Measurements from ENCODE around the gene EPHA1. TPM values are rescaled to one million over a fixed set of nuclear protein-coding genes. Genes with fewer than 3 reads are reported as not detected.
"Not testable (repeated sequence)": the region's sequence is repeated elsewhere in the genome, so short reads cannot be mapped to it uniquely, and the experiment has no call there.

The EPHA1 gene
- polyA plus RNA-seq, 12 donors = 1.5 to 15.4 (median 3.8) TPM; not detected in 2

DNA sequence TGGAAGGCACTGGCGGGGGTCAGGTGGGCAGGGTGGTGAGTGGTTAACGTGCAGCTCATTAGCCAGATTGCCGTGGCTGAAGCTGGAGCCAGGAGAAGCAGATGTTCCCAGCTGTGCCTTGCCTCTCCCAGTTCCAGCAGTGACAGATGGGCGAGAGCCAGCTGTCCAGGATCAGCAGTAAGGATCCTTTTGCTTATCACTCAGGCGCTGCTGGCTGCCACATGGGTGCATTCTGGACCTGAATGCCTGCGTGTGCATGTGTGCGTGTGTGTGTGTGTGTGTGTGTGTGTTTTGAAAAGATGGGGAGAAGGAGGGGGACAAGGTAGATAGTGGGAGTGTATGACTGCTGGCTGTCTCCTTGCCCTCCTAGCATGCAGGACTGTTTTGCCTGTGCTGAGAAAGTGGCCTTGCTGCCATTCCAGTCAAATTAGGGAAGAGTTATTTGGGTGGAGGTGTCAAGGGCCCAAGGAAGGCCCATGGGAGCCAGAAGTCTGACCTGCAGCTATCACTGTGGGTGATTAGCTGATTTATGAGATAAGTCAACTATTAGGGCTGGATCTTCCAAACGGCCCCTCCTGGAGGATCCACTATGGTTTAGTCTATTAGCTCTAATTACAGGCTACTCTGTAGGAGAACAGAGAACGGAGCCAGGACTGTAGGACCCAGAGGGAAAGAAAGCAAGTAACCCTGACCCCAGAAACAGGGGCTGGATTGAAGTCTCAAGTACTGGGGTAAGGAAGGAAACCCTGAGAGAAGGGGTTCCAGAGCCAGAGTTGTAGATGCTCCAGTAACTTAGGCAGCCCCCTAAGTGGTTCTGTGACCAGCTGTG is 3.3 kb downstream of the EPHA1 start:
- DNase-seq = no peak

DNA sequence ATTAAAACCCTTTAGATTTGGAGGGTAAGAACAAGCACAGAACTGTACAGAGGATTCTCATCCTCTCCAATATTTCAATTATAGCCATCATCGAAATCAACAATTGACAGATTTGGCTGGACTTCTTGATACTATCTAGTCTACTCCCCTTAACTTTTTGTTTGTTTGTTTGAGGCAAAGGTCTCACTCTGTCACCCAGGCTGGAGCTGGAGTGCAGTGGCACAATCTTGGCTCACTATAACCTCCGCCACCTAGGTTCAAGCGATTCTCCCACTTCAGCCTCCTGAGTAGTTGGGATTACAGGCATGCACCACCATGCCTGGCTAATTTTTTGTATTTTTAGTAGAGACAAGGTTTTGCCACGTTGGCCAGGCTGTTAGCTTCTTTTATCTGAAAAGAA is 6.4 kb downstream of the EPHA1 start:
- DNase-seq = not testable (repeated sequence)

DNA sequence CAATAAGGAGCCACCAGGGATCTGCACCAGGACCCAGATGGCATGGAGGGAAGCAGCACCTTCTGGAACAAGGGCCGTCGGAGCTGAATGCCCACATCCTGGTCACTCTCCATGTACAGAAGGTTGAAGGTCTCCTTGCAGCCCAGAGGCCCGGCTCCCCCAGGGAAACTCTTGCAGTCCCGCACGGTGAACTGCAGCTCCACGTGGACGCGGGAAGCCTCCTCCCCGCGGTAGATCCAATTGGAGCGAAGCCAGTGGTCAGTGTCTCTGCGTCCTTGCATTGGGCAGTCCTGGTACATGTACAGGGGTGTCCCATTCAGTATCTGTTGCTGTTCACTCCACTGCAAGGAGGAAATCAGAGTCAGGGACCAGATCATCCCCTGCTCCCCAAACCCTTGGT is 7.4 kb downstream of the EPHA1 start:
- DNase-seq = no peak

DNA sequence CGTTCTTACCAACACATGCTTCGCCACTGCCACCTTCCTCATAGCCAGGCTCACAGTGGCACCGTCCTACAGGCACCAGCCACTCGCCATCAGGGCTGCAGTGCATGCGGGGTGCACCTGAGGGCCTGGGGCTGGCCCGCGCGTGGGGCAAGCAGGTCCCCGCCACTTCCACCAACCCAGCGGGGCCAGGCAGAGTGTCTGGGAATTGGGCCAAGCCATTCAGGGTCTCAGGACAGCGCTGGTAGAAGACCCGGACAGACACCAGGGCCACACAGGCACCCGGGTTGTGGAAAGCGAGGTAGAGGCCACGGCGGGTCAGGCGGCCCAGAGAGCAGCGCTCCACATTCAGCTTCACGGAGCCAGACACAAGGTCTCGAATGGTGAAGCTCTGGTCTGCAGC is 9.0 kb downstream of the EPHA1 start:
- DNase-seq = no peak

DNA sequence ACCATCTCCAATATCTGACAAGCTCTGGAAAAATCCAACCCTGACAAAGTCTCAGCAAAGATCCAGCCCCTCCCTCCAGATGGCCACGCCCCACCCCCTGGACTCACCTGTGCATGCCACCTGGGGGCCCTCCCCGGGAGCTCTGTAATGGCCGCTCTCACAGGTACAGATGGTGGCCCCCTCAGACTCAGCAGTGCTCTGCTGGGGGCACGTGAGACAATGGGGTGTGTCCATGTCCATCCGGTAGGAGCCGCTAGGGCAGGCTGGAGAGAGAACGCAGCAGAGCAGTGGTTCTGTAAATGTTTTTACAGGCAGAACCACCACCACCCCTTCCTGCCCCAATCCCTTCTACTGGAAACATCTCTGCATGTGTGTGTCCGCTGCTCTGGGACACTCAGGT is 9.5 kb downstream of the EPHA1 start:
- DNase-seq = no peak

DNA sequence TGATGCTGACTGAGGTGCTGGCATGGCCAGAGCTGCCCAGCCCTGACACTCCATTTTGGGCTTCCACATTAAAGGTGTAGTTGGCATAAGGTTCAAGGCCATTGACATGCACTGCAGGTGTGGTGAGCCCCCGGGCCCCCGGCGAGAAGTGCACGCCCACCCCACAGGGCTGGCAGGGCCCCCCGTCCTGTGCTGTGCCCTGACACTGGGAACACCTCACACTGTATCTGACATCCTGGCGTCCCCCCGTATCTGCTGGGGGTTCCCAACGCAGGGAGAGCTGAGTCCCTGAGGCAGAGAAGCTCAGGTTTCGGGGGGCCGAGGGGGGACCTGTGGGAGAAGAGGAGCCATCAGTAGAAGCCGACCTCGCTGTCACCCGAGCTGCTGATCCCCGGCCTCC is 10.0 kb downstream of the EPHA1 start:
- no peak for DNase-seq

DNA sequence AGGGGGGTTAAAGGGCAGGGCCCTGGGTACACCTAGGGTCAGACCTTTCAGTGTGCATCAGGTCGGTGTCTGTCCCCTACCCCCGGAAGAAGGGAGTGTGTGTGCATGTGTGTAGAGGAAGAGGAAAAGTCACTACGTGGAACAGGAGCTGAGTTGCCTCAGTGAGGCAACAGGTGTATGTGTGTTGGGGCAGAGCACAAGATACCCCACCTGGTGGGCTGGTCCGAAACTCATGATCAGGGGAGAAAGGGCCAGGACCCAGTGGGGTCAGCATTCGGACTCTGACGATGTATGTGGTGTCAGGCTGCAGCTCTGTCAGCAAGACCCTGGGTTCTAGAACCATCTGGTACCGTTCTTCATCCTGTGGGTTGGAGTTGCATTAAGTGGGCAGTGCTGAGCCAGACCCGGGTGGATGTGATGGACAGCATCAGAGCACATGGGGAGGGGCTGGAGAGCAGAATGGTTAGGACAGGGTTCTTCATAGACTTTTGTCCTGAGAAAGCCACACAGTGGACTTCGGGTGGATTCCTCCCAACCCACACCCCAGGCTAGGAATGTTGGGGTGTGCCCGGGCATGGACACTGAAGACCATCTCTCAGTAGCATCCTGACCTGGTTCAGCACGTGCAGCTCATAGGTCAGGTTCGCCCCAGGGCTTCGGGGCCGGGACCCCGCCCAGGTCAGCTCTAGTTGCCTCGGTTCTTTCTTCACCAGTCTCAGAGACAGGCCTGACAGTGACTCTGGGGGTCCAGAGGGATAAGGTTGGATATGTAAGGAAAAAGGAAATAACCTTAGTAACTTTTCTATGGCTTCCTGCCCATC is 10.7 kb downstream of the EPHA1 start:
- DNase-seq = no peak

DNA sequence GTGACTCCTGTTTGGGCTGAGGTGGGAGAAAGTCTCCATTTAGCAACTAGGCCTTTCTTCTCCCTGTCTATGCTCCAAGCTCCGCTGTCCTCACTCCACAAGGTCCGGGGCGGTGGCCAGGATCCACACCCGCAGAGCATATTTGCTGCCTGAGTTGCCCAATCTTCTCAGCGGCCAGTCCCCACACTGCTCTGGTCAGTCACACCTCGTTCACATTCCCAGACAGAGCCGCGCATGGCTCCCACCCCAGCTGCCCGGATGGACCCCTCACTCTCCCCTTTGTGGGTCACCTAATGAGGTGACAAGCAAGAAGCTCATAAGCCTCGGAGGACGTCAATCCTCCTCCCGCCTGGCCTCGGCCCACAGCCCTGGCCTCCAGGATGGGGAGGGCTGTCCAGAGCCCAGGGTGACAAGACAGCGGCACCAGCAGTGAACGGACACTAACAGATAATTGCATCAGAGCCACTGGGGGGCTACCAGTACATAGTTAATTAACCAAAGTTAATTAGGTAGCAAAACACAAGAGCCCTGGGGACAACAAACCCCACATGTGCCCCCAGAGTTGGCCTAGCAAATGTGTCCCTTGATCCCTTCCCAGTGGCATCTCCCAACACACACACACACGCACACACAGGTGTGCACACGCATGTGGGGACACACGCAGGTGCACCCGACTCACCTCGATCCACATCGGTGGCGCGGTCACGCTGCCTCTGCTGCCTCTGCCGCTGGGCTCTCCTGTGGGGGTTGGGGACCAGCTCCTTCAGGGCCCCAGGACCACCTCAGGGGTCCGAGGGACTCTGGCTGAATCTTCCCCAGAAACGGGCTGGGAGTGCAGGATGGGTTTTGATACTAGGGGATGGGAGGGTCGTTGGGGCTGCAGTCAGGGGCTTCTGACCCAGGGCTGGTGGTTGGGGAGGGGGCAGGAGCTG is 11.8 kb downstream of the EPHA1 start:
- no peak for DNase-seq

DNA sequence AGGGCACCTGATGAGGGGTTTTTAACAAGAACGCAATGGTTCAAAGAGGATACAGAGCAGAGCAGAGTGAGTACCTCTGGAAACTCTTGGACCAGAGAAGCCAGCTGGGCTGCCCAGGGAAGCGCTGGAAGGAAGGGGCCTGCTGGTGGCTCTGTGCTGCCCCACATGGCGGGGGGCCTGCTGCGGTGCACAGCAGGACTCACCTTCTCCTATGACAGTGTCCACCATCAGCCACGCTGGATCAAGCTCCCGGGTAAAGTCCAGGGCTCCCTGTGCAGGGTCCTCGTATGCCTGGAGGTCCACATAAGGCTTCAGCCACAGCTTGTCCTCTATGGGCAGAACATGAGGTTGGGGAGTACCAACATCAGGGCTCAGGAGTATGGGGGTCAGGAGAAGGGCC is 12.5 kb downstream of the EPHA1 start:
- DNase-seq = no peak

DNA sequence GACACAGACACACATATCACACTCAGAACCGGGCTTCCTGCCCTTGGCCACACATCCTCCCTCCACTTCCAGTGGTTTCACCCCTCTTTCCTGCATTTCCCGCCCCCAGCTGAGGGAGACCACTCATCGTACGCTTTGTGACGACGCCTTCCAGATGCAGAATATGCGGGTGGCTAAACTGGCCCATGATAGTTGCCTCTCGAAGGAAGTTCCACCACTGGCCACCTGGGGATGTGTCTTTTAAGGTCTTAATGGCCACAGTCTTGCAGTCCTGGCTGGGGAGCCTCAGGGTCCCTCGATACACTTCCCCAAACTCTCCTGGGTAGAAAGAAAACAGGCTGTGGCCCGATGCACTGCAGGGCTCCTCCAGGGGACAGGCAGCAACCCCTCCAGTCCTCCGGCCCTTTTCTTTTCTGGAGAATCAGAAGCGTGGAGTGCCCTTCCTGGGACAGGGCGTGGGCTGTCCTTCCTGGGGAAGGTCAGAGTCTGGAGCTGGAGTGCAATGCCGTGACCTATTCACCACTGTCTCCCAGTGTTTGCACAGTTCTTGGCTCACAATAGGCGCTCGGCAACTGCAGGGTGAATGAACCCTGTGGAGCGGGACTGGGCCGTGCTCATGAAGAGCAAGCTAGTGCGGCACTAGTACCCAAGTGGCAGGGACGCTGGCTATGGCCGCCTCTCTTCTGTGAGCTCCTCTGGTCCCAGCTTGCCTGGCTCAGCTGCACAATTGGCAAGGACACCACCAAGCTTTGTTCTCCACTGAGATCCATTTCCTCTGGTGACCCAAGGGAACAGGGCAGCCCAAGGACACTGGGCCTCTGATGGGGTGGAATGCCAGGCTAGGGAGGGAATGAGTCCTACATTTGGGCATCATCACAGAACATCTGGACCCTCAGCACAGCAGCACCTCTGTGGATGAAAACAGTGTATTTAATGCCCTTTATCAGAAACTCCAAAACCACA is 13.2 kb downstream of the EPHA1 start:
- no peak for DNase-seq

DNA sequence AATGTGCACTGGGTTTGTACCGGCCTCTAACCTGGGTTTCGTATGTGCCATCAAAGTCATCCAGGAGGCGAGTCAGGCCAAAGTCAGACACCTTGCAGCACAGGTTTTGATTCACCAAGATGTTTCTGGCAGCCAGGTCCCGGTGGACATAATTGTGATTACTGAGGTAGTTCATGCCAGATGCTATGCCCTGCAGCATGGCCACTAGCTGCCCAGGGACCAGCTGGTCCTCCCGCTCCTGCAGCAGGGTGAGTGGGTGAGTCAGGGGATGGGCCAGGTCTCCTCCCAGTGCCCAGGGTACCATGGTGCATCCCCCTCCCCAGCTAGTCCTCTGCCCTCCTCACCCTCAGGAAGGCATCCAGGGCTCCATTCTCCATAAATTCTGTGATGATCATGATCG is 13.9 kb downstream of the EPHA1 start:
- no peak for DNase-seq

DNA sequence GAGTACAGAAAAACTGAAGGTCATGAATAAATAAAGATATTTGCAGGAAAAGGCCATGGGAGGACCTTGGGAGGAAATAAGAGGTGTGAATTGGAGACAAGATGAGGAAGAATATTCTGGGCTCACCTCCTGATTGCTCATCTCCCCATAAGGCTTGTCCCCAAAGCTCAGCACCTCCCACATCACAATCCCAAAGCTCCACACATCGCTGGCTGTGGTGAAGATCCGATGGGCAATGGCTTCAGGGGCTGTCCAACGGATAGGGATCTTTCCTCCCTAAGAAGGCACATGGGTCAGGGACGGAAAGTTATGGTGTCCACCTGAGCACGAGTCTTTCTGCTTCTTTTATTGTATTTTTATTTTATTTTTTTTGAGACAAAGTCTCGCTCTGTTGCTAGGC is 14.6 kb downstream of the EPHA1 start:
- no peak for DNase-seq

DNA sequence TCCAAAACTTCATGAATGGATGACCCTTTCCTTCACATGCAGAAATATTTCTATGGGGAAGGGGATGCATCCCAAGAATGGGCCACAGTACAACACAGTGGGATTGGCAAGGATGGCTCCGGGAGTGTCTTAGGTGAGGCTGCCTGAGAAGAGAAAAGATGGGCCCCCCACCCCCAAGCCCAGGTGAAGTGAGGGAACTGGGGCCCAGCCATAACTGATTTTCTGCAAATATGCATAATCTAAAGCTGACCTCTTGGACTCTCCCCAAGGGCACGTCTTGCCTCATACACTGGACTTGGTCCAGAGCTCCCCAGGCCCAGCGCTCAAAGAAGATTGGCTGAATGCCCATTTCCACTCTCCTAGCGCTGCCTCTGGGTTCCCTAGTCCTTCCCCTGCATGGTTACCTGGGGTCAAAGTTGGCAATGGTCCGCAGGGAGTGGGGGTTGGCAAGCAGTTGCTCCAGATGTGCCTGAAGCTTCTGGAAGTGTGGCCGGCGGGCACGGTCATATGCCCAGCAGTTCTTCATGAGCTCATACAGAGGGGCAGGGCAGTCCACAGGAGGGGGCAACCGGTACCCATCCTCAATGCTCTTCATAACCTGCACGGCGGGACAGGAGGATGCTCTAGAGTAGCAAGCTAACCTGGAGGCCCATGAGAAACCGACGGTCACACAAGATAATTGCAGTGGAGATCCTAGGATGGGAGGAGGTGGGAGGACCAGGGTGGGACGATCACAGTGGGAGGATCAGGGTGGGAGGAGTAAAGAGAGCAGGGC is 15.2 kb downstream of the EPHA1 start:
- no peak for DNase-seq

DNA sequence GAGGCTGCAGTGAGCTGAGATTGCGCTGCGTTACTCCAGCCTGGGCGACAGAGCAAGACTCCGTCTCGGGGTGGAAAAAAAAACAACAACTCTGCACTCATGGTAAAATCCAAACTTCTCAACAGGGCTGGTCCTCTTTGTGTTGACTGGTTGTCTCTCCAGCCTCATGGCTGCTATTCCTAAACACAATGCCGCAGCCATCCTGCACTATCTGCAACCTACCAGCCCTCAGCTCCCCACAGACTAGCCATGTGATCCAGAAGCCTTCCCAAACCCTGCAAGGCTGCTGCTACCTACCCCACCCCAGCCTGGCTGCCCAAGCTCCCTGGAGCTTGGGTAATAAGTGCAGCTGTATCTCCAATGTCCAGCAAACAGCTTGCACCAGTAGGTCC is 15.8 kb downstream of the EPHA1 start:
- no peak for DNase-seq

DNA sequence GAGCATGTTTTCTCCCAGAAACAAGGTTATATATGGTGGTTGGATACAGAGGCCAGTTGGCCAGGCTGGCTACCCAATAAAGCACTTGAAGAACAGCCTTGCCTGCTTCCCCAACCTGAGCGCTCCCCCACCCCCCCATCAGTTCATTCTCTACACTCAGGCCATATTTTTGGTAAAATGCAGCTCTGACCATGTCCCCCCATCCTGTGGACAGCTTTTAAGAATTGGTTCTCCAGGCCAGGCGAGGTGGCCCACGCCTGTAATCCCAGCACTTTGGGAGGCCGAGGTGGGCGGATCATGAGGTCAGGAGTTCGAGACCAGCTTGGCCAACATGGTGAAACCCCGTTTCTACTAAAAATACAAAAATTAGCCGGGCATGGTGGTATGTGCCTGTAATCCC is 16.2 kb downstream of the EPHA1 start:
- not testable (repeated sequence) for DNase-seq

DNA sequence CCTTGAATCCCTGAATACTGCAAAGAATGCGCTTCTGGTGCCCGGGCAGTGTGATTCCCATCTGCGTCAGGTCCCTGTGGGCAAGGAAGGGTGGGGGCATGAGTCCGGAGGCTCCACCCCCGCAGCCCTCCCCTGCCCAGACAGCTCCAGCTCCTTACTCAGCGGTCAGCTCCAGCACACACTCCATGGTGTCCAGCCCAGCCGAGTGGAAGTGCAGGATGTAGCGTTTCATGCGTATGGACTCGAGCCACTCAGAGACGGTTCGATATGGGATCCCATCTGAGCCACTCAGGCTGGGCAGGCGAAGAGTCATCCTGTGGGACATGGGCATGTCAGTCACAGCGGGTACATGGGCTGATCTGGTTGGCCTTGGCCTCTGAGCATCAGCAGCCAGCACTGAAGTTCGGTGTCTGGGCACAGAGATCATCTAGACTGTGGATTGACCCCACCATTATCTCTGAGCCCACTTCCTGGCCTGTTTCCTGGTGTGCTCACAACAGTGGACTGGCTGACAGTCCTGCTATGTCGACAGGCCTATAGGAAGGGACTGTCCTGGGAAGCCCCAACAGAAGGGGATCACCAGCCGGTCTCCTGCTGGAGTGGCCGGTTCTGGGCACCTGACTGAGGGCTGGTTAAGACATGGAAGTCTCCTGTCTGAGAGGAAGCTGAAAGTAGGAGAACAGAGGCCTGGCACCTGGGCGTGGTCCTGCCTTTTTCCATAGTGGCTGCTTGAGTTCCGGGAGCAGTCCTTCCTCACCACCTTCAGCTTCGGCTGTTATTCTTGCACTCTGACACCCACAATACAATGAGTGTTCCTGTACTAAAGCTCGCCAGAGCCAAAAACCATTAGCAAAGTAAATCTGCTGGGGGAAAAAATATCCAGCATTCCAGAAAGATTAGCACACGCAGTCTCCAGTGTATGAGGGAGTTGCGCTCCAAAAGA is 16.9 kb downstream of the EPHA1 start:
- DNase-seq = peak; percentile 65

DNA sequence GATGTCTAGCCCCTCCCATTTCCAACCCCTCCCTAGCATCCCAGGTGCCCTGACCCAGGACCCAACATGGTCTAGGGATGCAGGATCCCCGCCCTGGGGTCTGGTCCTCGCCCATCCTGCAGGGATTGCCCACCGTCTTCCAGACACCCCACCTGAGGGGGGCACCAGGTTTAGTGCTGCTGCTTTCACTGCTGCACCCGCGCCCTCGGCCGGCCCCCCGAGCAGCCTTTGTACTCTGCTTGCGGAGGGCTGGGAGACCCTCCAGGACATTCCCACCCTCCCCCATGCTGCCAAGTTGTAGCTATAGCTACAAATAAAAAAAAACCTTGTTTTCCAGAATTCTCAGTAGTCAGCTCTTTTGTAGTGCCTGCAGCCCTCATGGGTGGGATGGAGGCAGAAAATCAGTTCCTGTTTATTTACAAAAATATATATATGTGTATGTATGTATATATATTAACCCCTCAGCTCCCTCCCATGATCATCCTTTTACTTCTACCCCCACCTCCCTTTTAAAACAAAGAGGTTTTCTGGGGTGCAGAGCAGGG is 17.8 kb downstream of the EPHA1 start:
- no peak for DNase-seq

DNA sequence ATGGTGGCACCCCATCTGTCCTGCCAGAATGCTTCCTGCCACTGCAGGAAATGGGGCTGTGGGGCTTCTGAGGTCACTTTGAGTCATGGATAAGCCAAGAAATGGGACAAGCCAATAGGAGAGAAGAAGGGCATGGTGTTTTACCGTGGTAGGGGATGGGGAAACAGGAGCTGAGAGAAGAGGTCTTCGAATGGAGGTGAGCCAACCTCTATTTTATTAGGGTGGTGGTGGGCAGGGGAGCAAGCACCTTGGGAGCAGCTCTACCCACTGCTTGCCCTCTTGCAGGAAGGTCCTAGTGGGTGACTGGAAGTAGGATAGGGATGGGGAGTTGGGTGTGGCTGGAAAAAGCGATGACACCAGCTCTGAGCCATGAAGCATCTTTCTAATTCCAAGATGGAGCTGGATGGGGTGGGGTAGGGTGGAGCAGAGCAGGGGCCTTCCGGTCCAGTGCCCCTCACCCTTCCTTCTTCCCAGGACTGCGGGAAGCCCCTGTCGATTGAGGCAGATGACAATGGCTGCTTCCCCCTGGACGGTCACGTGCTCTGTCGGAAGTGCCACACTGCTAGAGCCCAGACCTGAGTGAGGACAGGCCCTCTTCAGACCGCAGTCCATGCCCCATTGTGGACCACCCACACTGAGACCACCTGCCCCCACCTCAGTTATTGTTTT is 18.4 kb downstream of the EPHA1 start:
- DNase-seq = no peak
